HG02588 (cell line): Measurements from ENCODE around the gene NAE1.
"Not testable (repeated sequence)": the region's sequence is repeated elsewhere in the genome, so short reads cannot be mapped to it uniquely, and the experiment has no call there.

ENCODE experiments used
- ATAC-seq: cut with Tn5 transposase; IDR thresholded peaks from one replicate; pipeline ENCODE4 v1.9.1; 2021; ENCODE audit warnings: mild to moderate bottlenecking, moderate library complexity; ENCODE audit not compliant: unreplicated experiment

NAE1 gene

DNA sequence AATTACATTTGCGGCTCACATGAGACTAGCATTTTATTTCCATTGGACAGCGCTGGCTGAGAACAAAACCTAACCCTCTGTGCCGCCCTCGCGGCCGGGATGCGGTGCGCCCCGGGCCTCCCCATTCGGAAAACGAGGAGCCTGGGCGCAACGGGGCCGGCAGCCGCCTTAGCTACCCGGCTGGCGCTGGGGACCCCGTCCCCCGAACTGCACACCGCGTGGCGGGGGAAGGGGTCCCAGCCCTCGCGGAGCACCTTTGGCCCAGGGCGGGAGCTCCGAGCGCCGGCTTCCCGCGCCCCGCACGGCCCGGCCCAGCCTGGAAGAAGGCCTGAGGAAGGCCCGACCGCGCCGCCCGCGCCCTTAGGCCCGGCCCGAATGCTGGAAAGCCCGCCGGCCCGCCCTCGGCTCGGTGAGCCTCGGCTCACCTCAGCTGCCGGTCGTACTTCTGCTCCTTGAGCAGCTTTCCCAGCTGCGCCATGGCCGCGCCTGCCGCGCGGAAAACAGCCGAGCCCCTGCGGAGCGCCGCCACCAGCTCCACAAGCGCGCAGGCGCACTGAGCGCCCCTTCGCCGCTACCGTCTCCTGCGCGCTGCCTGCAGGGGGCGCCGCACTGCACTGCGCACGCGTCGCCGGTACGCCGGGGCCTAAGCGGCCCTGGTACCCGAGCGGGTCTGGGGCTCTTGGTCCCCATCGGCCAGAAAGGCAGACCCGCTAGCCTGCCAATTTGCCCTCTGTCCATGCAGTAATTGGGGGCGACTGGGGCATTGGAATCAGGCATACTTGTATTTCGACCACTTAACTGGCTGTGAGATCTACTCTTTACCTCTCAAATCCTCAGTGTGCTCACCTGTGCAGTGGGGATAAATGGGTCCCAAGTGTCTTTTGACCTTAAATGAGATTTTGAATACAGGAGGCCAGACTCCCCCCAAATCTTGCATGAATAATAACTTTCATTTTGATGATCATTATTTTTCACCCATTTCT lies at the start of gene NAE1:
TSS of gene NAE1 (minus strand) at position 555 of the 983 bp plus-strand sequence. CDS start at position 478, 77 bp downstream.
- ATAC-seq: peak; percentile 92

DNA sequence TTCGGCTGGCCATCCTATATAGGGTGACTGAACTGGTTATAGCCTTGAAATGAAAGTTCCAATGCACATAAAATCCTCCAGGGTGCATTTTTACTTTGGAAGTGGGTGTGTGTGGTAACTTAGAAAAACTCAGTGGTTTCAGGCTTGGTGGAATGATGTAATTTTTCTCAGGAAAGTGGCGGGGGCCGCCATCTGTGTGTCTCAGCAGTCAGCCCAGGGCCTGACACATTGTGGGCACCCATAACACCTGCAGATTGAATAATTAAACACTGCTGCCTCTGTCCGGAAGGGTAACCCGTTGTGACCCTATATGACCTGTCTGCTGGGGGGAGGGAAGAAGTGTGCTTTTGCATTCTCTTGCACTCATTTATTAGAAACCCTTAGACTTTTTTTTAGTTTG lies 47.3 kb upstream of the NAE1 start:
- no peak for ATAC-seq

DNA sequence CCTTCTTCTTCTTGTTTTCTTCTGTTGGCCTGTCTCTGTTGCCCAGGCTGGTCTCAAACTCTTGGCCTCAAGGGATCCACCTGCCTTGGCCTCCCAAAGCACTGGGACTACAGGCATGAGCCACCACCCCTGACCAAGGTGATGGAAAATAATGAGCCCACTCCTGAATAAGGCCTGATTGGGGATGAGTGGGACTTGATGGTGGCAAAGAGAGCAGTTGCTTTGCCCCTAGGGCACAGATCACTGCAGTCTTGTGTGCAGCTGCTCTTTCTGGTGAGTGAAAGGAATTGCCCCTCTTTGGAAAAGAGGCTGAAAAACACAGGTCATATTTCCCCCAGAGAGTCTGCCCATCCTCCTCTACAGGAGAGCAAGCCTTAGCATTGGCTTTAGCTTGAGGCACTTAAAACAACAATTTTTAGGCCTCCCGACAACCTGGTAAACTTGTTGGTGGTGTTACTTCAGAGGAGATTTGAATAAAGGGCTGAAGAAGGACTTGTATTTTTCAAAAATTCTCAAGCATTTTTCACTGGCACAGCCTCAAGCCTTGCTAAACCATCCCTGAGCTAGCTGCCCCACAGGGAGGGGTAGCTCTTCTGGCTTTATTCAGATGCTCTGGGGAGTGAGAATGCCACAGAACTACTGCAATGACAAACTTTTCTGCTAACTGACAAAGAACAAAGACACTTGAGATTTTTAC lies 43.5 kb upstream of the NAE1 start:
- ATAC-seq: no peak

DNA sequence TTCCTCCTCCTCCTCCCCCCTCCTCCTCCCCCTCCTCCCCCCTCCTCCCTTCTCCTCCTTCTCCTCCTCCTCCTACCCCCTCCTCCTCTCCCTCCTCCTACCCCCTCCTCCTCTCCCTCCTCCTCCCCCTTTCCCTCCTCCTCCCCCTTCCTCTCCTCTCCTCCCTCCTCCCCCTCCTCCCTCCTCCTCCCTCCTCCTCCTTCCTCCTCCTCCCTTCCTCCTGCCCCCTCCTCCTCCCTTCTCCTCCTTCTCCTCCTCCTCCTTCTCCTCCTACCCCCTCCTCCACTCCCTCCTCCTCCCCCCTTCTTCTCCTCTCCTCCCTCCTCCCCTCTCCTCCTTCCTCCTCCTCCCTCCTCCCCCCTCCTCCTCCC lies 42.9 kb upstream of the NAE1 start:
- ATAC-seq: no peak

- ATAC-seq: peak; percentile 73
These were observed 42.3 kb upstream of the NAE1 start for GRCh38 chr16:66872943-66873684.

DNA sequence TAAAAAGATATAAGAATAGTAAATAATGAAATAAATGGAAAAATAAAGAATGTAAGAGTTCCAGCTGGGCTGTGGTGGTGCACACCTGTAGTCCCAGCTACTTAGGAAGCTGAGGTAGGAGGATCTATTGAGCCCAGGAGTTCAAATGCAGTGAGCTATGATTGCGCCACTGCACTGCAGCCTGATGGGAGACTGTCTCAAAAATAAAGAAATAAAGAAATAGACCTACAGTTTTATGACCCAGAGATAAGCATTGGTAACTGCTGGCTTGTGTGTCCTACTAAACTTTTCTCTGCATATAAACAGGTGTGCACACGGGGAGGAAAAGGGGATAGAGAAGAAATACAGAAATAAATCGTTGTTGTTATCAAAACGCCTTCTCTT lies 41.8 kb upstream of the NAE1 start:
- no peak for ATAC-seq

- ATAC-seq: no peak
These were observed 41.1 kb upstream of the NAE1 start for GRCh38 chr16:66871840-66872239.

- ATAC-seq: not testable (repeated sequence)
These were observed 40.6 kb upstream of the NAE1 start for GRCh38 chr16:66871363-66871762.

GRCh38 chr16:66869424-66869823 lies 38.6 kb upstream of the NAE1 start:
- ATAC-seq: no peak

GRCh38 chr16:66863707-66864106 lies 32.9 kb upstream of the NAE1 start:
- no peak for ATAC-seq

DNA sequence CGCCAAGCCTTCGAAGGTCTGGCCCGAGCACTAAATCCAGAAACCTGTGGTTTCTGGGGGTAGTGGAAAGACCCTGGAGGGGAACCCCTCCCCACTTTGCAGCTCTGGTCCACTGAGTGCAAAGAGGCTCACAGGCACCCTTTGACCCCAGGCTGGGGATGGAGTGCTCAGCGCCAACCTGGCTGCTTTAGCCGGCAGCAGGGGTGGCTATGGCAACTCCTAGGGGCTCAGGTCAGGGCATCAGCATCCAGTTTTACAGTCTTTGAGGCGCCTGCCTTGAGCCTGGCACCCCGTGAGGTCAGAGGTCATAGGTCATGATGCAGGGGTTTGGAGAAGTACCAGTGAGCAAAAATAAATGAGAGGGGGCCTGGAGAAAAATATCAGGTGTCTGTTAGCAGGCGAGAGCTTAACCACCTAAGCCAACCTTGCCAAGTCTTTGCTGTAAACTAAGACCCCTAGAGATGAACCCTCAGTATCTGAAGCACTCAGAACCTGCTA lies 31.3 kb upstream of the NAE1 start:
- no peak for ATAC-seq

DNA sequence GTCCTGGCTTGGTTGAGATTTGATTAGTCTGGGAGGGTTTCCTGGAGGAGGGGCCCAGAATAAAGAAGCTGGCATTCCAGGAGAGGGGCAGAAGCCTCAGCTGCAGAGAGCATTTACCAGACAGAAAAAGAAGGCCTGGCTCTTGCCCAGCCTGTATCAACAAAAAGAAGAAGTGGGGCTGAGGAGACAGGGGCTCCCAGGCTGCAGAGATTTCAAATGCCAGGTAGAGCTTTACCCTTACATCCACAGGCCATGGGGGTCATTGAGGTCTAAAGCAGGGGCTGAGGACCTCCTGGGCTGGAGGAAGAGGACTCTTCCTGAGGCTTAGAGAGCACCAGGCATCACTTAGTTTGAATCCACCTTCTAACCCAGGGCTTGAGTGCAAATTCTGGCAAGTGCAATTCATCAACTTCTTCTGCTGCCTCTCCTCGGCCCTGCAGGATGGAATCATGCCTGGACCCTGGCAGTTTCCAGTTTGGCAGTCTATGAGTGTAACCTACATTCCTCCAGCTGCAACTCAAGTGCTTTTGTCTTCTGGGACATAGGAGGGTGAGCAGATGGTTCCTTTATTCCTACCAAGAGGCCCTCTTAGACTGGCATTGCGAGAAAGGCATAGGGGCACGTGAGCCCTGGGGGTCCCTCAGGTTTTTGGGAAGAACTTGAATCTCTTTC lies 28.8 kb upstream of the NAE1 start:
- ATAC-seq: no peak

- ATAC-seq: no peak
These were observed 28.1 kb upstream of the NAE1 start for GRCh38 chr16:66858740-66859396.

DNA sequence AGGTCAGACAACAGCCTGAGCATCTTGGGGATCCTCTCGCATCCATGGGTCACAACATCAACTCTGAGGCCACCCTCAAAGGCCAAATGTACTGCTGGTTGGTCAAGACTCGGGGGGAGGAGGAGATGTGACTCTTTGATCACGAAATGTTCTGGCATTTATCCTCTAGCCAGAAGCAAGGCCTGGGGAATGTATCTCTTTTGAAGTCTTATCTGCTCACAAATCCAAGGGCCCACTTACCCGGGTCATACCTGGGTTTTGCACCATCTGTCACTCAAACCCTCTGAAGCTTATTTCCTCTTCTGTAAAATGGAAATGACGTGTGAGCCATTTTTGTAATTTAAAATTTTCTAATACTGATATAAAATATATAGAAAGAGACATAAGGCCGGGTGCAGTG lies 26.7 kb upstream of the NAE1 start:
- ATAC-seq: no peak

GRCh38 chr16:66856801-66857200 lies 26.0 kb upstream of the NAE1 start:
- ATAC-seq: no peak

DNA sequence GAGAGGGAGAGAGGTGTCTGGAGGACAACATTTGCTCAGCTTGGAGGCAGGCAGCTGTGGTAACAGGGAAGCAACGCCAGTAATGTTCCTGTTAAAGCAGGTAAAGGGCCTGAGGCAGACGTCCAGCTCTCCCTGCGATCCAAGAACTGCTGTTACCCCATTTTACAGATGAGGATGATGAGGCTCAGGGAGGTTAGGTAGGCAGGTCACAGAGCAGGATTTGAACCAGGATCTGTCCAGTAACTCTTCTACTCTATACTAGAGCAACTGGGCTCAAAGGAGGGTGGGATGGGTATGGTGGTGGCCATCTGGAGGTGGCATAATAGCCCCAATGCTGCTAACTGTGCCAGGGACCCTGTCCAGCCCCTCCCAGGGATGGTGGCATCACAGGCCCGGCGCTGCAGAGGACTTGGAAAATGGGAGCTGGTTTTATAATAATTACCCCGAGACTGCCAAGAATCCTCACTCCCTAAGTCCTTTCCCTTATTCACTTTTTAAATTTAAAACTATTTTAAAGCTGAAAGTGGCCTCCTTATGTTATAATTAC lies 25.5 kb upstream of the NAE1 start:
- ATAC-seq: no peak

DNA sequence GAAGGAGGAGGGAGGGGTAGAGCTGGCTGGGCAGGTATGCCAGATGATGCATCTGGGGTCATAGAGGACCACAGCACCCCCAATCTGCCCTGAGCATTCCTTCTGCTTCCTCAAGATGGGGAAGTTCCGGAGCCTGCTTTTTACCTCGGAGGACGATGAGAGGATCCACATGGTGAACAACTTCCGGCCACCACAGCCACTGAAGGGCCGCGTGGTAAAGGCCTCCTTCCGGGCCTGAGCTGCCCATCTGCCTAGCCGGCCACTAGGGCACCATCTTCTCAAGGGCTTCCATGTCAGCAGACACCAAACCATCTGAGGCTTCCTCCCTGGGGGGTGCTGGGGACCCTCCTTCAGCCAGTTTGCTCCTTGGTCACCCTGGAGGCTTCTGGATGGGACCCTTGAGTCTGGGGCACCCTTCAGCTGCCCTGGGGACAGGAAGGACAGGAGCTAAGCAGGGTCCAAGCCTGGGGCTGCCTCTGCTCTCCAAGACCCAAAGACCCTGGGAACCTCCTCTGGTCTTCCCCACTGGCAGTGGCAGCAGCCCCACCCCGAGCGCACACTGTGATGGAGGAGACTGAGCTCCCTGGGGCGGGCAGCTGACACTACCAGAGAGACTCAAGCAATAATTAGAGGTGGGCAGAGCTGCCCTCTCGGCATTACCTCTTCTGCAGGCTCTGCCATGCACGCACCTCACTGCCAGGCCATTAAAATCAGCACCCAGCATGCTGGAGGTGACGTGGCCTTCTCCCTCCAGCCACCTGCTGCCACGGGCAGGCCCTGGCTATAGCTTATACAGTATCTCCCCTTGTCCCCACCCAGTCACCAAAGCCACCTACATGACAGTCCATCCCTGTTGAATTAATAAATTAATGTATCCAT lies 22.7 kb upstream of the NAE1 start:
- ATAC-seq: no peak

GRCh38 chr16:66851166-66851964 lies 20.6 kb upstream of the NAE1 start:
- no peak for ATAC-seq
